ENCODE data around the gene DNAJC3.
"Not testable (repeated sequence)": the region's sequence is repeated elsewhere in the genome, so short reads cannot be mapped to it uniquely, and the experiment has no call there.

Gene DNAJC3

GRCh38 chr13:95771905-95772304 is 95.0 kb downstream of the DNAJC3 start:
- no peak for TF ChIP-seq CTCF (IDR thresholded peaks at IDR 0.05)
- H3K27me3 ChIP-seq, result no peaks in the 10 kb centered on the region
- H3K9me3 ChIP-seq, result no peaks in the 10 kb centered on the region
- H3K27ac ChIP-seq, result no peak overlapping the region
- no peaks in the 10 kb centered on the region for H3K4me1 ChIP-seq (ENCODE audit: control insufficient read depth in 1 of 2, insufficient read depth in 1 of 2, low read depth in 1 of 2, low read length in 1 of 2)
- no peak overlapping the region for H3K4me3 ChIP-seq (ENCODE audit: low read depth in 1 of 2, low read length in 1 of 2)
- H3K36me3 ChIP-seq, result peaks cover 35% of the 10 kb centered on the region

- Histone ChIP-seq H3K36me3 (peaks cover 54% of the 10 kb centered on the region), H3K27ac (no peak overlapping the region), H3K4me1 (ENCODE audit: control insufficient read depth in 1 of 2, insufficient read depth in 1 of 2, low read depth in 1 of 2, low read length in 1 of 2) (no peaks in the 10 kb centered on the region), H3K27me3 (no peaks in the 10 kb centered on the region), H3K4me3 (ENCODE audit: low read depth in 1 of 2, low read length in 1 of 2) (no peak overlapping the region), H3K9me3 (no peaks in the 10 kb centered on the region)
- TF ChIP-seq CTCF (IDR thresholded peaks at IDR 0.05), result no peak
Observed at GRCh38 chr13:95779522-95779921, 102.6 kb downstream of the DNAJC3 start.

- no peak for TF ChIP-seq CTCF (IDR thresholded peaks at IDR 0.05)
- Histone ChIP-seq H3K4me1 (ENCODE audit: control insufficient read depth in 1 of 2, insufficient read depth in 1 of 2, low read depth in 1 of 2, low read length in 1 of 2) (no peaks in the 10 kb centered on the region), H3K36me3 (peaks cover 64% of the 10 kb centered on the region)
Observed at GRCh38 chr13:95781016-95781415, 104.1 kb downstream of the DNAJC3 start.

GRCh38 chr13:95781940-95782339 is 105.0 kb downstream of the DNAJC3 start:
- not testable (repeated sequence) for H3K4me1 ChIP-seq (ENCODE audit: control insufficient read depth in 1 of 2, insufficient read depth in 1 of 2, low read depth in 1 of 2, low read length in 1 of 2); H3K27me3 ChIP-seq; H3K4me3 ChIP-seq (ENCODE audit: low read depth in 1 of 2, low read length in 1 of 2); H3K9me3 ChIP-seq; H3K27ac ChIP-seq
- peaks cover 73% of the 10 kb centered on the region for H3K36me3 ChIP-seq

More at GRCh38 chr13:95781016-95781415, 104.1 kb downstream of the DNAJC3 start:
- H3K27ac ChIP-seq, result no peak overlapping the region
- H3K27me3 ChIP-seq, result no peaks in the 10 kb centered on the region
- no peaks in the 10 kb centered on the region for H3K9me3 ChIP-seq
- no peak overlapping the region for H3K4me3 ChIP-seq (ENCODE audit: low read depth in 1 of 2, low read length in 1 of 2)

GRCh38 chr13:95783747-95784146 is 106.8 kb downstream of the DNAJC3 start:
- no peaks in the 10 kb centered on the region for H3K4me1 ChIP-seq (ENCODE audit: control insufficient read depth in 1 of 2, insufficient read depth in 1 of 2, low read depth in 1 of 2, low read length in 1 of 2)
- TF ChIP-seq CTCF (IDR thresholded peaks at IDR 0.05), result no peak
- no peak overlapping the region for H3K4me3 ChIP-seq (ENCODE audit: low read depth in 1 of 2, low read length in 1 of 2)
- no peaks in the 10 kb centered on the region for H3K9me3 ChIP-seq
- H3K27ac ChIP-seq, result peak overlapping the region; percentile 8
- H3K36me3 ChIP-seq, result peaks cover 79% of the 10 kb centered on the region
- H3K27me3 ChIP-seq, result no peaks in the 10 kb centered on the region

GRCh38 chr13:95784161-95784899 is 107.4 kb downstream of the DNAJC3 start:
- TF ChIP-seq CTCF (IDR thresholded peaks at IDR 0.05), result no peak
- Histone ChIP-seq H3K27ac (peak overlapping the region; percentile 8), H3K36me3 (peaks cover 77% of the 10 kb centered on the region)

More at GRCh38 chr13:95784161-95784899, 107.4 kb downstream of the DNAJC3 start:
- Histone ChIP-seq H3K9me3 (no peaks in the 10 kb centered on the region), H3K27me3 (no peaks in the 10 kb centered on the region), H3K4me1 (ENCODE audit: control insufficient read depth in 1 of 2, insufficient read depth in 1 of 2, low read depth in 1 of 2, low read length in 1 of 2) (no peaks in the 10 kb centered on the region), H3K4me3 (ENCODE audit: low read depth in 1 of 2, low read length in 1 of 2) (no peak overlapping the region)
